AG04450 (cell line): Measurements from ENCODE around the gene LLCFC1. TPM values are rescaled to one million over a fixed set of nuclear protein-coding genes. Genes with fewer than 3 reads are reported as not detected.

Experiments used
- CTCF ChIA-PET: fragments of 300-600, 350-600 bp; formaldehyde crosslinking; extraction: SDS; loops from one replicate; lab custom pipeline; 2022; ENCODE audit warnings: antibody characterized with exemption, inconsistent platforms; lab: Charles Lee
- POLR2A ChIA-PET: fragments of 350-600 bp; formaldehyde crosslinking; extraction: SDS; loops from one replicate; lab custom pipeline; 2021; ENCODE audit warnings: antibody characterized with exemption, inconsistent platforms; lab: Yijun Ruan, JAX
- DNase-seq: peaks from one replicate; pipeline ENCODE4 v3.0.0-alpha.2; 2011; ENCODE audit warnings: low read depth, low spot score
- H3K27ac ChIP-seq: one replicate; pipeline ENCODE4 v1.5.1; 2012; ENCODE audit warnings: low read depth, low read length, control low read depth
- H3K27me3 ChIP-seq: one replicate; pipeline ENCODE4 v1.6.0; 2012; ENCODE audit warnings: low read length; ENCODE audit not compliant: control insufficient read depth, insufficient read depth
- H3K4me3 ChIP-seq: 2 replicates; pipeline ENCODE4 v1.5.1; 2011; ENCODE audit warnings: mild to moderate bottlenecking, low read depth, low read length, control low read depth
- H3K9me3 ChIP-seq: 2 replicates; pipeline ENCODE4 v1.5.1; 2012; ENCODE audit warnings: low read length; ENCODE audit not compliant: control insufficient read depth, insufficient read depth
- polyA plus RNA-seq: library from polyadenylated mRNA; depleted of rRNA; stranded (reverse); fragments of >200 nt; gene quantifications from 2 replicates; pipeline ENCODE4 v1.2.3, GENCODE V29; 2011
- TF ChIP-seq, protein P1 (sequence below): IDR thresholded peaks from 2 replicates; pipeline ENCODE4 v1.5.1; 2011; ENCODE audit warnings: low read depth, low read length, control low read depth, inconsistent platforms

Gene LLCFC1
- polyA plus RNA-seq, 1 experiment, result not detected

DNA sequence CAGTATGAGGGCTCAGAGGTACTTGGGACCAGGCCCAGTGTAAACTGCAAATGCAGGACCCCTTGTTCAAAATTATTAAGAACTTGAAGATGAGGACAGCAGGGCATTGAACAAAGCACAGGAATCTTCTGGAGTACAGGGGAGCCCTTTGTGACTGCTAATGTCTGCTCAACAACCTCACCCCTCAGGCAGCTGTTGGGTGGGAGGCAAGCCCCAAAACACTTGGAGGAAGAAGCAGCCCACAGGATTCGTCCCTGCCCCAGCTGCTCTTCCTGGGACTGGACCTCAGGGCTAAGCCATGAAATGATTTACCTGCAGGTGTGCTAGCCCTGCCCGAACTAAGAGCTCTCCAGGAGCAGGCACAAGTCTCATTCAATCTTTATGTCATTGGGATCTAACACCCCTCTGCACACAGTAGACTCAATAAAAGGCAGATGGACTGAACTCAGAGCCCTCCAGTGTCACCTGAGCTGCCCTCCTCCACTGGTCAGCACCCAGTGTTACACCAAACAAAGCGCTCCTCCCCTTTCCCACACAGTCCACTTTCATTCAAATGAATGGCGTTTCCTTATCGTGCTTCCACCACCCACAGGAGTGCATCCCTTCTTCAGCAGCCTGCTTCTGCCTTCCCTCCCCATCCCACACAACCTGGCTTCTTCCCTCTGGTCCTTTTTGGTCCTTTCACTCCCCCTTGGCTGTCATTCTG is 6.7 kb upstream of the LLCFC1 start:
- ChIA-PET POLR2A (no interaction called here), CTCF (no interaction called here)
- Histone ChIP-seq H3K27ac (no peak overlapping the region), H3K27me3 (no peaks in the 10 kb centered on the region), H3K9me3 (peaks cover 46% of the 10 kb centered on the region), H3K4me3 (no peak overlapping the region)
- DNase-seq, result no peak
- TF ChIP-seq, protein P1, sequence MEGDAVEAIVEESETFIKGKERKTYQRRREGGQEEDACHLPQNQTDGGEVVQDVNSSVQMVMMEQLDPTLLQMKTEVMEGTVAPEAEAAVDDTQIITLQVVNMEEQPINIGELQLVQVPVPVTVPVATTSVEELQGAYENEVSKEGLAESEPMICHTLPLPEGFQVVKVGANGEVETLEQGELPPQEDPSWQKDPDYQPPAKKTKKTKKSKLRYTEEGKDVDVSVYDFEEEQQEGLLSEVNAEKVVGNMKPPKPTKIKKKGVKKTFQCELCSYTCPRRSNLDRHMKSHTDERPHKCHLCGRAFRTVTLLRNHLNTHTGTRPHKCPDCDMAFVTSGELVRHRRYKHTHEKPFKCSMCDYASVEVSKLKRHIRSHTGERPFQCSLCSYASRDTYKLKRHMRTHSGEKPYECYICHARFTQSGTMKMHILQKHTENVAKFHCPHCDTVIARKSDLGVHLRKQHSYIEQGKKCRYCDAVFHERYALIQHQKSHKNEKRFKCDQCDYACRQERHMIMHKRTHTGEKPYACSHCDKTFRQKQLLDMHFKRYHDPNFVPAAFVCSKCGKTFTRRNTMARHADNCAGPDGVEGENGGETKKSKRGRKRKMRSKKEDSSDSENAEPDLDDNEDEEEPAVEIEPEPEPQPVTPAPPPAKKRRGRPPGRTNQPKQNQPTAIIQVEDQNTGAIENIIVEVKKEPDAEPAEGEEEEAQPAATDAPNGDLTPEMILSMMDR, result no peak

DNA sequence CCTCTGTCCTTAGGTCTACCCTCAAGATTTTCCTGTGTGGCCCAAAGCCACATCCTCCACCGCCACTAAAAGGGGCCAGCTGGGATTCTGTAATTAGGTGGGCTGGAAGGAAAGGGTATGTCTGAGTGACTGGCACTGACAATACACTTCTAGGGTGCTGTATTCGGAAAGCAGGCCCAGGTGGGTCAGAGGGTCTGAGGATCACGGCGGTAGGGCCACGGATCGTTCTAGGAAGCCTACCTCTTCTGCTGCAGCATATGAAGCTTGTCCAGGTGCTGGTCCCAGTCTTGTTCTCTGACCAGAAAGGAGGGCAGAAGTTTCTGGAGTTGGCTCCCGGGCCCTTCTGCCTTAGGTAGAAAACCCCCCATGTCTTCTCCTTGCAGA is 6.2 kb upstream of the LLCFC1 start:
- ChIA-PET POLR2A (no interaction called here), CTCF (no interaction called here)
- Histone ChIP-seq H3K27me3 (no peaks in the 10 kb centered on the region), H3K4me3 (no peak overlapping the region), H3K27ac (no peak overlapping the region), H3K9me3 (peaks cover 46% of the 10 kb centered on the region)
- no peak for DNase-seq
- TF ChIP-seq, protein P1, result no peak

DNA sequence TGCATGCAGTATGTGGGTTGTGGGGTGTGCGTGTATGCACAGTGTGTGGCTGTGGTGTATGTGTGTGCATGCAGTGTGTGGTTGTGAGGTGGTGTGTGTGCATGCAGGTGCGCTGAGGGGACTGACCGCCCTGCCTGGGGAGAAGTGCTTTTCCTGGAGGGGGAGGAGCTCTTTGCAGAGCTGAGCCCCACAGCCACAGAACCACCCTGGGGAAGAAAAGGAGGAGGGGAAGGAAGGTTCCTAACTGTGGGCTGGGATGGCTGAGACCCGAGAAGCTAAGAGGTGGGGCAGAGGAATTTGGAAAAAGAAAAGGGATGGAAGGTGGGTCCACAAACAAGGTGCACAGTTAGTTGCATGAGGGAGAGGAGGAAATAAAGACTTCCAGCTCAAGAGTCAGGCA is 5.7 kb upstream of the LLCFC1 start, which contains the start of gene TRPV5:
TSS of gene TRPV5 (minus strand) at position 123 of the 400 bp plus-strand sequence. CDS start 287 bp downstream, outside the sequence.
- peaks cover 44% of the 10 kb centered on the region for H3K9me3 ChIP-seq
- no peak within 1 kb of the TSS for H3K4me3 ChIP-seq
- CTCF ChIA-PET, result no interaction called here
- DNase-seq, result no peak
- POLR2A ChIA-PET, result no interaction called here
- H3K27me3 ChIP-seq, result no peaks in the 10 kb centered on the region
- H3K27ac ChIP-seq, result no peak within 1 kb of the TSS
- TF ChIP-seq, protein P1, result no peak

DNA sequence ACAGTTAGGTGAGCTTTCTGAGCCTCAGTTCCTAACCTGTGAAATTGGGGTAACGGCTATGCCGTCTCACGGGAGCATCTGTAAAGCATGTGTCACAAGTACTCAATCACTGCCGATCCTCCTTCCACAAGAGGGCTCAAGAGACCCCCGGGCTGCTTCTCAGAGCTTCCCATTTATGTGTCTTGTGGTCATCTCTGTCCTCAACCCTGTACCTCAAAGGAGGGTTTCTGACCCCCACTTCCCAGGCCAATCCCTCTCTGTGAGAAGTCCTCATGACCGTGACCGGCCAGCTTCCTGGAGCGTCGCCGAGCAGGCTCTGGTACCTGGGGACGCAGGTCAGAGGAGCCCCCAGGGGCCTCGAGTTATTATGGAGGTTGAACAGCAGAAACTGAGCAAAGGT is 5.2 kb upstream of the LLCFC1 start:
- no peak for DNase-seq
- Histone ChIP-seq H3K27ac (no peak overlapping the region), H3K4me3 (no peak overlapping the region), H3K9me3 (peaks cover 39% of the 10 kb centered on the region), H3K27me3 (no peaks in the 10 kb centered on the region)
- POLR2A ChIA-PET, result no interaction called here
- TF ChIP-seq, protein P1, result no peak
- CTCF ChIA-PET, result no interaction called here

DNA sequence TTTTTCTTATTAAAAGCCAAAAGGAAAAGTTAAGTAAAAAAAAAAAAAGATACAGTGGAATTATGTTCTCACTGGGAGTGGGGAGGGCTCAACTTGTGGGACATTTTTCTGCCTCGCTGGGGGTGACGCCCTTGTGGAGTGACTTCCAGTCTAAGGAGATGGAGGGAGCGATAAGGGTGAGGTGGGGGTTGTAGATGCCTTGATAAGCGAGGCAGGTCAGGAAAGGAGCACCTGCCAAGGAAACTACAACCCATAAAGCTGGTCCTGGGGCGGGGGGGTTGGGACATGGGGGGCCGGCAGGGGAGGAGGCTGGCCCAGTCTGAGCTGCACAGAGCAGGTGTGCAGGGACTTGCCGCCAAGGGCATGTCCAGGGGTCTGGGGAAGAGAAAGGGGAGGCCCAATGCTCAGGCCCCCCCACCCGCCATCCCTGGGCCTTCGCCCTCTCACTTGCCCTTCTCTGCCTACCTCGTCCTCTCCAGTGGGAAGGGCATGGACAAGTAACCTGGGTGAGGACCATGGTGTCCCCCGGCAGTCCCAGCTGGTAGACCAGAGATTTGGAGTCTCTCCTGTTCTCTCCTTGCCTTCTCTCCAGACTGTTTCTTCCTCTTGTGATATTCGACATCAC is 3.2 kb upstream of the LLCFC1 start:
- Histone ChIP-seq H3K4me3 (no peak overlapping the region), H3K9me3 (peaks cover 38% of the 10 kb centered on the region), H3K27me3 (no peaks in the 10 kb centered on the region), H3K27ac (no peak overlapping the region)
- ChIA-PET POLR2A (no interaction called here), CTCF (no interaction called here)
- no peak for DNase-seq
- TF ChIP-seq, protein P1, result no peak
